Neural progenitor cell (in vitro differentiated cells): ENCODE data around the gene LDLRAD4.

Experiments used
- EZH2 ChIP-seq: fragments of 200-600 bp; sonication (generic); IDR thresholded peaks from 2 replicates; pipeline ENCODE4 v1.6.1; 2017; ENCODE audit warnings: antibody characterized with exemption, mild to moderate bottlenecking, moderate library complexity
- EZH2phosphoT487 ChIP-seq: fragments of 200-600 bp; sonication (generic); IDR thresholded peaks from 2 replicates; pipeline ENCODE4 v1.6.1; 2017; ENCODE audit warnings: antibody characterized with exemption
- TF ChIP-seq, protein P1 (sequence below): fragments of 200-600 bp; sonication (generic); IDR thresholded peaks from 2 replicates; pipeline ENCODE4 v1.5.1; 2017; ENCODE audit warnings: antibody characterized with exemption, mild to moderate bottlenecking

DNA sequence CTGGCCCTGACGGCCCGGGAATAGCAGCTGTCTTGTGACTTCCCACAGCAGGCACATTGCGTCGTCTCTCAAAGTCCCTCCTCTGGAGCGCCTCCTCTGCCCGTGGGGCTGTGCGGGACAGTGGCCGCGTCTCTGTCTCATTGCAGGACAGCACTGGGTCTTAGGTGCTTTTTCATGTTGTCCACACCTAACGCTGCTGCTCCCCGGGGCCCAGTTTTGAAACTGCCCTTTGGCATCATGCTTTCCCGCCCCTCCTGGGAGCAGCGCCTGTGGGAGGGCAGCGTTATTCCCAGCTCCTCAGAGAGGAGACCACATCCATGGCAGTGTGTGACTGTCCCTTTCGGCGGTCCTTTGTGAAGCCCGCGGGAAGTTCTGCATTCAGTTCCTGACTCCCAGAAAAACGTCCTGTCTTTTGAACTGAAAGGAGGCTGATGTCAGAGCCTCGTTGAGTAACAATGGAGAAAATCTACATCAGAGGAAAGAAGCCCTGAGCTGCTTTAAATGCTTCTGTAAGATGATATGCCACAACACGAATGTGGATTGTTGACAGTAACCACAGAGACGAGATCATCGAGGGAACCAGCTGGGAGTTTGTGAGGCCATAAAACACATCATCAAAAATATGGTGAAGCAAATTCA, 281.8 kb downstream of the LDLRAD4 start:
- TF ChIP-seq, protein P1, sequence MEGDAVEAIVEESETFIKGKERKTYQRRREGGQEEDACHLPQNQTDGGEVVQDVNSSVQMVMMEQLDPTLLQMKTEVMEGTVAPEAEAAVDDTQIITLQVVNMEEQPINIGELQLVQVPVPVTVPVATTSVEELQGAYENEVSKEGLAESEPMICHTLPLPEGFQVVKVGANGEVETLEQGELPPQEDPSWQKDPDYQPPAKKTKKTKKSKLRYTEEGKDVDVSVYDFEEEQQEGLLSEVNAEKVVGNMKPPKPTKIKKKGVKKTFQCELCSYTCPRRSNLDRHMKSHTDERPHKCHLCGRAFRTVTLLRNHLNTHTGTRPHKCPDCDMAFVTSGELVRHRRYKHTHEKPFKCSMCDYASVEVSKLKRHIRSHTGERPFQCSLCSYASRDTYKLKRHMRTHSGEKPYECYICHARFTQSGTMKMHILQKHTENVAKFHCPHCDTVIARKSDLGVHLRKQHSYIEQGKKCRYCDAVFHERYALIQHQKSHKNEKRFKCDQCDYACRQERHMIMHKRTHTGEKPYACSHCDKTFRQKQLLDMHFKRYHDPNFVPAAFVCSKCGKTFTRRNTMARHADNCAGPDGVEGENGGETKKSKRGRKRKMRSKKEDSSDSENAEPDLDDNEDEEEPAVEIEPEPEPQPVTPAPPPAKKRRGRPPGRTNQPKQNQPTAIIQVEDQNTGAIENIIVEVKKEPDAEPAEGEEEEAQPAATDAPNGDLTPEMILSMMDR, result no peak
- TF ChIP-seq EZH2phosphoT487, result no peak
- TF ChIP-seq EZH2, result peak; percentile 2
